Adipose tissue (tissue), 3 donors: ENCODE data around the gene SIGLEC1. TPM values are rescaled to one million over a fixed set of nuclear protein-coding genes. Genes with fewer than 3 reads are reported as not detected.

Experiments
- H3K27ac ChIP-seq: one replicate; pipeline ENCODE4 v1.5.1; 2013; ENCODE audit warnings: low read depth, low read length
- WGBS, 3 donors: extraction: QIAGEN DNeasy Blood & Tissue Kit; methylation state at CpG; one replicate each; pipeline ENCODE4 v1.1.7; 2013; 5-methylcytosine and 5-hydroxymethylcytosine counted together
- polyA plus RNA-seq, 3 donors: library from polyadenylated mRNA; stranded (reverse); fragments of 200-250 nt; gene quantifications; one replicate each; pipeline ENCODE4 v1.2.3, GENCODE V29; 2013
- donor health status: healthy with polysubstance abuse.
- donor health status: Bipolar disorder and iron deficiency.
- donor health status: healthy.

The SIGLEC1 gene
- polyA plus RNA-seq, 3 donors: 1.9 to 11.0 (median 8.8) TPM

DNA sequence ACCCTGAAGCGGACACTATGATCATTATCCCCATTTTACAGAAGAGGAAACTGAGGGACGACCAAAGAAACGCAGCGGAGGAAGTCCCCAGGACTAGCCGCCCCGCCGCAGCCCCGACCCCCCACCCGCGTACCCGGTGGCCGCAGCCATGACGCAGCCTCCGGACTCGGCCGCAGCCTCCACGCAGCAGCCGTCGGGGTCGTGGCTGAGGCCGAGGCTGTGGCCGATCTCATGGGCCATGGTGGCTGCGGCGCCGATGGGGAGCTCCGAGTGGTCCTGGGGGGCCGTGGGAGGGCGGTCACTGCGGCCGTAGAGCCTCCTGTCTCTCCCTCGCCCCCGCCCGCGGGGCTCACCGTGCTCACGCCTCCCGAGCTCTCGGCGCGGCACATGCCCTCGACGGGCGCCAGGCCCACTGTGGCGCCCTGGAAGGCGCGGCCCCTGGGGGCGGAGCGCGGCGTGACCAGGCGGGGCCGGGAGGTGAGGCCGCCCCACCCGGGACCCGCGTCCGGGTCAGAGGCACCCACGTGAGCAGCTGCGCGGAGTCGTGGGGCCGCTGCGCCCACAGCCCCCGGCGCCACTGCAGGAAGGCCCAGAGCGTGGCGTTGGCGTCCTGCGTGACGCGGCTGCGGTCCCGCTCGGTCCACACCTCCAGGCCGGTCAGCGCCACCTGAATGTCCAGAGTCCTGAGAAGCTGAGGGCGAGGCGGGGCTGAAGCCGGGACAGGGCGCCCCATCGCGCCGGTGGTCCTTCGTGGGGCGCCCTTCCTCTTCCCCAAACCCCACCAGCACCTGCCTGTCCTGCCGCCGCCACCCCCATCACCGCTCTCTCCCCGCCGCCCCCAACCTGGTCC, 39.0 kb downstream of the SIGLEC1 start:
- no peak overlapping the region for H3K27ac ChIP-seq
- 41 to 57% (median 53%) methylated on average over 56 to 90 of the region's 90 CpGs for WGBS, 3 donors

DNA sequence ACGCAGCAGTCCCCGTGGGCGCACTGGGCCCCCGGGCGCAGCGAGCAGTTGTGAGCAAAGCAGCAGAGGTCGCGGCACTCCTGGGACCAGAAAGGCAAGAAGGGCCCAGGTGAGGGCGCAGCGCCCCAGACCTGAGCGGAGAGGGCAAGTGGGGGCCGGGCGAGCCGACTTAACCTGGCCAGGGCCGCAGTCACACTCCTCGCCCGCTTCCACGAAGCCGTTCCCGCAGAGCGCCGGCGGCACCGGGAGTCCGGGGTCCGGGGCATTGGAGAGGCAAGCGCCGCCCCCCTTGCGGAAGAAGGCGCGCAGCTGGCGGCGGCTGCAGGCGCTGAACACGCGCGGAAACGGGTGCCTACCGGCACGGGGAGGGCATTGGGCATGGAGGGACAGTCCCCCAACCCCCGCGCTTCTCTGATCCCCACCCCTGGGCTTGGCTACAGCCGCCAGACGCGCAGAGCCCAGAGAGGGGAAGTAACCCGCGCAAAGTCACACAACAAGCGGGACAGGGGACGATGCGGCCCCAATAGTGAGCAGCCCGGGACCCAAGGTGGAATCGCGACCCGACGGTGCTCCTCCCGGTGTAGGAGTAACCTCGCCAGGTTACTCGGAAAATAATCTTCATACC, 39.7 kb downstream of the SIGLEC1 start:
- 13 to 36% (median 34%) methylated on average over 51 to 58 of the region's 58 CpGs for WGBS, 3 donors
- no peak overlapping the region for H3K27ac ChIP-seq

DNA sequence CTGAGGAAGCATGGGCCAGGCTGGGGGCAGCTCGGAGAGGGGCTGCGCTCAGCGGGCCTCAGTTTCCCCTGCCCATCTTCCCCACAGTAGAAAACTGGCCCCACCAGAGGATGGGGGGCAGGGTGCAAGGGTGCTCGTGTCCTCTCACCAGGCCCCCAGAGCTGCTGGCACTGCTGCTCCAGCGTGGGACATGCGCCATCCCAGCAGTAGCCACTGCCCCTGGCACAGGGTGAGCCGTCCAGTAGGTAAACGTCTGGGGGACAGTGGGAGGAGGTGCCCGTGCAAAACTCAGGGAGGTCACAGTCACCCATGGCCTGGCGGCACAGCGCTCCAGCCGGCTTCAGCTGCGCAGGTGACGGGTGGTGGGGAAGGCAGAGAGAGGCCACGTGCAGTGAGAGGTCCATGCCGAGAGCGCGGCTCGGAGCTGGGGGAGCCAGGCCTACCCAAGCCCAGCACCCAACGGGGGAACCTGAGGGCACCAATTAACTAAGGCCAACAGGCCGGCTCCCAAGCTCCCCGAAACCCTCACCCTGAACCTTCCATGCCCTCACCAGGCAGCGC, 40.3 kb downstream of the SIGLEC1 start:
- H3K27ac ChIP-seq: no peak overlapping the region
- 30 to 57% (median 50%) methylated on average over 23 of the region's 23 CpGs for WGBS, 3 donors

DNA sequence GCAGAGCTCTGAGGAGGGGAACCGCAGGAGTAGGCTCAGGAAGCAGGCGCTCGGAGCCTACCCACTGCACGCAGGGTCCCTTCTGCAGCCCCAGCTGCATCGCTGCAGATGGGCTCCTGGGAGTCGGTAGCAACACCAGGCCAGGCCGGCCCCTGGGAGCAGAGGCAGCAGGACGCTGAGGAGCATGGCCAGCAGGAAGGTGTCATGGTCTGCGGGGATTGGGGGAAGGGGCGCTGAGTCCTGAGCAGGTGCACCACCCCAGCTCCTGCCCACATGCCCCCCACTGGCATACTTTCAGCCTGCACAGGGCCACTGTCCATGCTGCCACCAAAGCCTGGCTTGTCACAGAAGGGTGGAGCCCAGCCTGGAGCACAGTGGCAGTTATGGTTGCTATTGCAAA, 41.5 kb downstream of the SIGLEC1 start:
- H3K27ac ChIP-seq: no peak overlapping the region
- WGBS, 3 donors: 74 to 88% (median 84%) methylated on average over 10 of the region's 10 CpGs

DNA sequence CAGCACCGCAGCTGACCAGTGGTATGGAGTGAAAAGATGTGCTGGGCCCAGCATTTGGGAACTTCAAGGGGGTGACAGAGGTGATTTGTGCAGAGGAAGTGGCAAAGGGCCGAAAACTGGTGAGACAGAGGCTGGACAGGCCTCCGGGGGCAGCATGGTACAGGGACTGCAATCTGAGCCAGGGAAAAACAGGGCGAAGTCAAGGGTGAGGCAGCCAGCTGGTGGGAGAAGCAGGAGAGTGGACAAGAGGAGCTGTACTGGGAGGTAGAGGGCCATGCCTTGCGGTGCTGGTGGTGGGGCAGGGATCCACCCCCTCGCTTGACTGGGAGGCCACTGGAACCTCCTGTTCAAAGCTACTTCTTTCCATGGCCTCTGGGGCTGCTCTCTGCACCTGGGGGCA, 41.9 kb downstream of the SIGLEC1 start:
- no peak overlapping the region for H3K27ac ChIP-seq
- WGBS, 3 donors: 38 to 74% (median 60%) methylated on average over 6 of the region's 6 CpGs

DNA sequence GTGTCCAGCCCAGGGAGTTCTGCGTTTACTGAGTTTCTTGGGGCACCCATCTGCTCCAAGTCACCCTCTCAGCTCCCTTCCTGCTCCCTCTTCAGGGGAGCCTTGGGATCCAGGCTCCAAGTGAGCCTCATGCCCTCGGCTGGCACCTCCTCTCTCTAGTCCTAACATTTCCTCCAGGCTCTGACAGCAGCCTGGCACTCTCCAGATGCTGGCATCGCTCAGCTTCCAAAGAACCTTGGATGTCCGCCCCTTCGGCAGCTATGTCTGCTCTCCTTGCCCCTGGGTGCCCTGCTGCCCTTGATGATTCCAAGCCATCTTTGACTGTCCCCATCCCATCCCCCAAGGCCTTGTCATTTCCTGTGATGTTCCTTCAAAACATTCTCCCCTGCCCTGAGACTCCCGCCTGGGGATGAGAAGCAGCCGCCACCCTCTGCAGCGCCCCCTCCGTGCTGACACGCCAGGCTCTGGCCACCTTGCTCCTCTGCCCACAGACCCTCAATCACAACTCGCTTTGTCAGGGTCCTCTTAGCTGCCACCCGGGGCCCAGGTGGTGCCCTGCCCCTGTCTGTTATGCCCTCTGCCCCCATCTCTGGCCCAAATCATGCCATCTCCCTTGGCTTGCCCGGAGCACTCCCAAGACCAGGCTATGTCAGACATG, 42.6 kb downstream of the SIGLEC1 start:
- no peak overlapping the region for H3K27ac ChIP-seq
- WGBS, 3 donors: 77 to 85% (median 82%) methylated on average over 13 of the region's 13 CpGs

DNA sequence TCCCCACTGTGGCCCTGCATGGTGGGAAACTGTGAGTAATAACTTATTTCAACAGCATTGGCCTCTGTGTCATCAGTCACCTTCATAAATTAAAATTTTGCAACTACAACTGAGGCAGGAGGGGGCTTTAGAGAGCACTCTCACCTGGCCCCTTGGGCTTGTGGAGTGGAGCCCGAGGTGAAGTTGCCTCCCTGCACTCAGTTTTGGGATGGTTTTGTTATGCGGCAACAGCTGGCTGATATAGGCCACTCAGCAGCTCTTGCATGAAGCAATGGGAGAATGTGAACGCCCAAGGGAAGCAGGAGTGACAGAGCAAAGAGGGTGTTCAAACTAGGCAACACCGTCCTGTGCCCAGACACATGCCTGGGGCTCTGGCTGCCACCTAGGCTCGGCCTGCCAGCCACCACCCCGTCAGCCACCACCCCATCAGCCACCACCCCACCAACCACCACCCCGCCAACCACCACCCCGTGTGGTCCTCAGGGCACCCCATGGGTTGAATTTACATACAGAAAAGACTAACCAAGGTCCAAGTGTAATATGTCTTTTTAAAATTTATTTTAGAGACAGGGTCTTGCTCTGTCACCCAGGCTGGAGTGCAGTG, 44.9 kb downstream of the SIGLEC1 start:
- H3K27ac ChIP-seq: no peak overlapping the region
- 92 to 93% (median 92%) methylated on average over 8 of the region's 8 CpGs for WGBS, 3 donors

DNA sequence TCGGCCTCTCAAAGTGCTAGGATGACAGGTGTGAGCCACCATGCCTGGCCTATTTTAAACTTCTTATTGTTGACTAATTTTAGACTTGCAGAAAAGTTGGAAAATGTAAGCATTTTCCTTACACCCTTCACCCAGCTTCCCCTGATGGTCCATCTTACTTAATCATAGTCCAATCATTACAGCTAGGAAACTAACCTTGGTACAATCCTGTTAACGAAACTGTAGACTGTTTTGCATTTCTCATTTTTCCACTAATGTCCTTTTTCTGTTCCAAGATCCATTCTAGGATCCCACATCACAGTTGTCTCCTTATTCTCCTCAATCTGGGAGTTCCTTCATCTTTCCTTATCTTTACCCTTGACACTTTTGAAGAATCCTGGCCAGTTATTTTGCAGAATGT, 48.5 kb downstream of the SIGLEC1 start:
- 77 to 87% (median 79%) methylated on average over 2 of the region's 2 CpGs for WGBS, 3 donors
- no peak overlapping the region for H3K27ac ChIP-seq

DNA sequence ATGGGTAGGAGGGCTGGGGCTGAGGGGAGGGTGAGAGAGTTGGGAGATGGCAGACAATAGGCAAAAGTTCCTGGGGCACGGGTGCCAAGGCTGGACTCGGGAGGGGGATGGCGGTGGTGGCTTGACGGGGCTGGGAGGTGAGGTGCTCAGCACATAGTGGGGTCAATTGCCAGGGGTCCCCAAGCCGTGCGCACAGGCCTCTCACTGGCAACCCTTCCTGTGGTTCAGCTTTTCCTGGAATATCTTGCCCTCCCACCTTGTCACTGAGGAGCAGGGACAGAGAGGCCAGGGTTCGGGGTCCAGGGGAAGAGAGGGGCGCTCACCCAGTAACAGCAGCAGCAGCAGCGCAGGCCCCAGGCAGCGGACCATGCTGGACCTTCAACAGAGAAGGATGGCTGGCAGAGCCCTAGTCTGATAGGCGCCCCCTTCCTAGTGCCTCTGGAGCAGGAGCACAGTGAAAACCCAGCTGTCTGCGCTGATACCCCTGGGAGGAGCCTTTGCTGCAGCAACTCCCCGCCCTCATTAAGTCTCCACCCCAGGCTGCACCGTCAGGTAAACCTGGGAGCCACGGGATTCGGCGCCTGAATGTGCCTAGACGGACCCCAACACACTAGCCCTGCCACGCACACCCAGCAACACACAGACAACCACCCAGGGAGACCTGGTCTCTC, 49.2 kb downstream of the SIGLEC1 start, which contains the start of gene GFRA4:
TSS of gene GFRA4 (minus strand) at position 369 of the 671 bp plus-strand sequence. CDS start at position 369, 0 bp downstream.
- 65 to 70% (median 65%) methylated on average over 17 to 19 of the region's 19 CpGs for WGBS, 3 donors
- no peak within 1 kb of the TSS for H3K27ac ChIP-seq

Other genes starting within 250 kb of the SIGLEC1 start
- 10 to 100 TPM in 1 of 3 donors, 1 to 10 TPM in 2; 4.3 to 11.6 (median 9.4) TPM for gene ATRN, start 241.6 kb downstream of the SIGLEC1 start, polyA plus RNA-seq
- gene GFRA4, start 49.2 kb downstream of the SIGLEC1 start, polyA plus RNA-seq: not detected
- 10 to 100 TPM in 2 of 3 donors, 1 to 10 TPM in 1; 3.8 to 63.0 (median 24.2) TPM for gene ADAM33, start 30.6 kb downstream of the SIGLEC1 start, polyA plus RNA-seq
- gene HSPA12B, start 20.1 kb upstream of the SIGLEC1 start, polyA plus RNA-seq: 10 to 100 TPM in 2 of 3 donors, 1 to 10 TPM in 1; 2.5 to 31.8 (median 26.4) TPM
- gene ADISSP, start 55.2 kb upstream of the SIGLEC1 start, polyA plus RNA-seq: 10 to 100 TPM; 21.8 to 99.9 (median 75.1) TPM
- gene SPEF1, start 68.8 kb upstream of the SIGLEC1 start, polyA plus RNA-seq: under 1 TPM in 2 of 3 donors, not detected in 1; 0.09 to 0.71 TPM
- 10 to 100 TPM; 37.8 to 73.4 (median 70.9) TPM for gene CENPB, start 74.1 kb upstream of the SIGLEC1 start, polyA plus RNA-seq
- gene CDC25B, start 83.7 kb upstream of the SIGLEC1 start, polyA plus RNA-seq: 10 to 100 TPM in 2 of 3 donors, 1 to 10 TPM in 1; 6.6 to 33.5 (median 12.9) TPM
- gene AP5S1, start 107.9 kb upstream of the SIGLEC1 start, polyA plus RNA-seq: 1 to 10 TPM; 5.1 to 9.7 (median 8.9) TPM
- 10 to 100 TPM; 12.6 to 27.0 (median 19.9) TPM for gene MAVS, start 134.2 kb upstream of the SIGLEC1 start, polyA plus RNA-seq
- 10 to 100 TPM; 11.8 to 28.5 (median 22.9) TPM for gene PANK2, start 176.8 kb upstream of the SIGLEC1 start, polyA plus RNA-seq